Panc1 (cell line): ENCODE measurements around the gene ZFP36L2.

Experiments used
- CTCF ChIP-seq: fragments of 450-650 bp; IDR thresholded peaks from 2 replicates; pipeline ENCODE4 v1.5.1; 2017; ENCODE audit warnings: mild to moderate bottlenecking
- POLR2AphosphoS5 ChIP-seq: IDR thresholded peaks from 2 replicates; pipeline ENCODE4 v1.6.1; 2012; ENCODE audit warnings: mild to moderate bottlenecking, low read depth, low read length, moderate library complexity
- SIN3A ChIP-seq: IDR thresholded peaks from 2 replicates; pipeline ENCODE4 v1.6.1; 2012; ENCODE audit warnings: low read depth, mild to moderate bottlenecking, low read length, moderate library complexity, borderline replicate concordance; ENCODE audit not compliant: insufficient read depth
- TCF7L2 ChIP-seq: IDR thresholded peaks from 2 replicates; pipeline ENCODE4 v1.6.1; 2011; ENCODE audit warnings: mild to moderate bottlenecking, low read depth, low read length, inconsistent platforms
- TF ChIP-seq, protein P1 (sequence below), 2 experiments: IDR thresholded peaks; 2 replicates each; pipeline ENCODE4 v1.6.1; 2011 to 2012; ENCODE audit warnings: low read depth in 2 of 2, control low read depth in 1 of 2, low read length in 1 of 2, mild to moderate bottlenecking in 1 of 2, moderate library complexity in 1 of 2; ENCODE audit not compliant: insufficient read depth in 1 of 2

DNA sequence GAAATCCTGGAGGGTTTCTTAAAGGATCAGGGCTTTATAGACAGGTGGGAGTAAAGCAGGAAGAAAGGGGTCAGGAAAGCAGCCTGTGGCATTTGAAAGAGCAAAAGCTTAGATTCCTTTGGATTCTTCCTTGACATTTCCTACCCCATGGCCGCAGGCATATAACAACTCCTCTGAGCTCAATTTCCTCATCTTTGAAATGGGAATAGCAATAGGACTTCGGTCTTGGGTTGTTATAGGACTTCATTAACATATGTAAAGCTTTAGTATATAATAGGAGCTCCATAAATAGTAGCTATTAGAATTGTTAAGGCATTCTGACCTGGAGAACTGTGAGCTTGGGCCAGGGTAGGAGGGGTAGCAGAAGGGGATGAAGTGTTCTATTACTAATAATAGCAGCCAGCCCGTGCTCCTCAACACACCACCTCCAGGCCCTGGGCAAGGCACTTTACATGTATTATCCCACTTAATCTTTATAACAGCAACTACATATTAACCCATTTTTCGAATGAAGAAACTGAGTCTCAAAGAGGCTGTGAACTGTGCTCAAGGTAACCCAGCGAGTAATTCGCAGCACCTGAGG, 10.6 kb downstream of the ZFP36L2 start:
- TF ChIP-seq CTCF (no peak), POLR2AphosphoS5 (no peak), TCF7L2 (no peak), SIN3A (no peak)
- TF ChIP-seq, protein P1, sequence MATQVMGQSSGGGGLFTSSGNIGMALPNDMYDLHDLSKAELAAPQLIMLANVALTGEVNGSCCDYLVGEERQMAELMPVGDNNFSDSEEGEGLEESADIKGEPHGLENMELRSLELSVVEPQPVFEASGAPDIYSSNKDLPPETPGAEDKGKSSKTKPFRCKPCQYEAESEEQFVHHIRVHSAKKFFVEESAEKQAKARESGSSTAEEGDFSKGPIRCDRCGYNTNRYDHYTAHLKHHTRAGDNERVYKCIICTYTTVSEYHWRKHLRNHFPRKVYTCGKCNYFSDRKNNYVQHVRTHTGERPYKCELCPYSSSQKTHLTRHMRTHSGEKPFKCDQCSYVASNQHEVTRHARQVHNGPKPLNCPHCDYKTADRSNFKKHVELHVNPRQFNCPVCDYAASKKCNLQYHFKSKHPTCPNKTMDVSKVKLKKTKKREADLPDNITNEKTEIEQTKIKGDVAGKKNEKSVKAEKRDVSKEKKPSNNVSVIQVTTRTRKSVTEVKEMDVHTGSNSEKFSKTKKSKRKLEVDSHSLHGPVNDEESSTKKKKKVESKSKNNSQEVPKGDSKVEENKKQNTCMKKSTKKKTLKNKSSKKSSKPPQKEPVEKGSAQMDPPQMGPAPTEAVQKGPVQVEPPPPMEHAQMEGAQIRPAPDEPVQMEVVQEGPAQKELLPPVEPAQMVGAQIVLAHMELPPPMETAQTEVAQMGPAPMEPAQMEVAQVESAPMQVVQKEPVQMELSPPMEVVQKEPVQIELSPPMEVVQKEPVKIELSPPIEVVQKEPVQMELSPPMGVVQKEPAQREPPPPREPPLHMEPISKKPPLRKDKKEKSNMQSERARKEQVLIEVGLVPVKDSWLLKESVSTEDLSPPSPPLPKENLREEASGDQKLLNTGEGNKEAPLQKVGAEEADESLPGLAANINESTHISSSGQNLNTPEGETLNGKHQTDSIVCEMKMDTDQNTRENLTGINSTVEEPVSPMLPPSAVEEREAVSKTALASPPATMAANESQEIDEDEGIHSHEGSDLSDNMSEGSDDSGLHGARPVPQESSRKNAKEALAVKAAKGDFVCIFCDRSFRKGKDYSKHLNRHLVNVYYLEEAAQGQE (IDR thresholded peaks at IDR 0.05; ENCODE audit: insufficient read depth in 1 of 2, low read depth in 2 of 2, low read length in 1 of 2): no peak
